Measurements from ENCODE around the gene AURKB.

The AURKB gene

GRCh38 chr17:8162997-8163977 lies 47.1 kb downstream of the AURKB start:
- peak overlapping the region; percentile 94 for H3K4me3 ChIP-seq (ENCODE audit: low read depth, low read length)

- H3K4me3 ChIP-seq (ENCODE audit: low read depth, low read length) = peak within 1 kb of the TSS; percentile 94
Observed at GRCh38 chr17:8162233-8162996, 48.0 kb downstream of the AURKB start, which contains the start of gene VAMP2. Gene VAMP2, minus strand, starts transcription at chr17:8162948. Its CDS starts 69 bp downstream, at chr17:8162879.

- H3K4me3 ChIP-seq (ENCODE audit: low read depth, low read length) = peak overlapping the region; percentile 94
Observed at GRCh38 chr17:8161289-8162232, 48.8 kb downstream of the AURKB start.

GRCh38 chr17:8160741-8161221 lies 49.6 kb downstream of the AURKB start:
- no peak overlapping the region for H3K4me3 ChIP-seq (ENCODE audit: low read depth, low read length)

GRCh38 chr17:8160224-8160577 lies 50.2 kb downstream of the AURKB start:
- no peak overlapping the region for H3K4me3 ChIP-seq (ENCODE audit: low read depth, low read length)

GRCh38 chr17:8159459-8160223 lies 50.7 kb downstream of the AURKB start:
- no peak overlapping the region for H3K4me3 ChIP-seq (ENCODE audit: low read depth, low read length)

GRCh38 chr17:8159032-8159400 lies 51.4 kb downstream of the AURKB start:
- H3K4me3 ChIP-seq (ENCODE audit: low read depth, low read length) = no peak overlapping the region

- H3K4me3 ChIP-seq (ENCODE audit: low read depth, low read length) = no peak overlapping the region
Observed at GRCh38 chr17:8158267-8159031, 51.9 kb downstream of the AURKB start.

- peak overlapping the region; percentile 75 for H3K4me3 ChIP-seq (ENCODE audit: low read depth, low read length)
Observed at GRCh38 chr17:8156246-8156992, 54.0 kb downstream of the AURKB start.

GRCh38 chr17:8155996-8156245 lies 54.5 kb downstream of the AURKB start:
- peak overlapping the region; percentile 75 for H3K4me3 ChIP-seq (ENCODE audit: low read depth, low read length)

GRCh38 chr17:8155231-8155995 lies 55.0 kb downstream of the AURKB start:
- H3K4me3 ChIP-seq (ENCODE audit: low read depth, low read length) = peak overlapping the region; percentile 75
